Retinal pigment epithelial cell (primary cell): ENCODE results near the gene LMNTD1.

ENCODE experiments used
- DNase-seq: peaks from one replicate; pipeline ENCODE4 v3.0.0-alpha.2; 2010; ENCODE audit warnings: low read depth
- H3K4me3 ChIP-seq: 2 replicates; pipeline ENCODE4 v1.5.1; 2011; ENCODE audit warnings: mild to moderate bottlenecking, low read length, control low read depth, moderate library complexity
- TF ChIP-seq, protein P1 (sequence below): conservative IDR thresholded peaks from 2 replicates; pipeline ENCODE4 v1.5.1; 2011; ENCODE audit warnings: low read depth, low read length, control low read depth, inconsistent platforms

Gene LMNTD1

DNA sequence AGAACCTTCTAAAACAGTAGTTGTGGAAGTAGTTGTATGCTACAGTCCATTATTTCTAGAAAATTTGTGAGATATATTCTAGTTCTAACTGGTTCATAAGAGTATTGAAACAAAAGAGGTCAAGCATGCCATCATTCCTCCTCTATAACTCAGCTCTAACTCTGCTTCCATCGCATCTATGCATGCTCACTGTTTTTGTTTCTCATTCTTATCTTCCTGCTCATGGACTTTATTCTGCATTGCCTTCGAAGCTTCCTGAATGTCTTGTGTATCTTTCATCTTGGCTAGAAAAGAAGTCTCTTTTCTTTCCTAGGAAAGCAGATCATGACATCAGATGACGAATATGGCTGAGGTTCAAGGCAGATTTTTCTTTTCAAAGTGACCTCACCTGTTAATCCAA is 402 bp downstream of the LMNTD1 start:
- TF ChIP-seq, protein P1, sequence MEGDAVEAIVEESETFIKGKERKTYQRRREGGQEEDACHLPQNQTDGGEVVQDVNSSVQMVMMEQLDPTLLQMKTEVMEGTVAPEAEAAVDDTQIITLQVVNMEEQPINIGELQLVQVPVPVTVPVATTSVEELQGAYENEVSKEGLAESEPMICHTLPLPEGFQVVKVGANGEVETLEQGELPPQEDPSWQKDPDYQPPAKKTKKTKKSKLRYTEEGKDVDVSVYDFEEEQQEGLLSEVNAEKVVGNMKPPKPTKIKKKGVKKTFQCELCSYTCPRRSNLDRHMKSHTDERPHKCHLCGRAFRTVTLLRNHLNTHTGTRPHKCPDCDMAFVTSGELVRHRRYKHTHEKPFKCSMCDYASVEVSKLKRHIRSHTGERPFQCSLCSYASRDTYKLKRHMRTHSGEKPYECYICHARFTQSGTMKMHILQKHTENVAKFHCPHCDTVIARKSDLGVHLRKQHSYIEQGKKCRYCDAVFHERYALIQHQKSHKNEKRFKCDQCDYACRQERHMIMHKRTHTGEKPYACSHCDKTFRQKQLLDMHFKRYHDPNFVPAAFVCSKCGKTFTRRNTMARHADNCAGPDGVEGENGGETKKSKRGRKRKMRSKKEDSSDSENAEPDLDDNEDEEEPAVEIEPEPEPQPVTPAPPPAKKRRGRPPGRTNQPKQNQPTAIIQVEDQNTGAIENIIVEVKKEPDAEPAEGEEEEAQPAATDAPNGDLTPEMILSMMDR, result no peak
- no peak for DNase-seq
- H3K4me3 ChIP-seq, result no peak overlapping the region

DNA sequence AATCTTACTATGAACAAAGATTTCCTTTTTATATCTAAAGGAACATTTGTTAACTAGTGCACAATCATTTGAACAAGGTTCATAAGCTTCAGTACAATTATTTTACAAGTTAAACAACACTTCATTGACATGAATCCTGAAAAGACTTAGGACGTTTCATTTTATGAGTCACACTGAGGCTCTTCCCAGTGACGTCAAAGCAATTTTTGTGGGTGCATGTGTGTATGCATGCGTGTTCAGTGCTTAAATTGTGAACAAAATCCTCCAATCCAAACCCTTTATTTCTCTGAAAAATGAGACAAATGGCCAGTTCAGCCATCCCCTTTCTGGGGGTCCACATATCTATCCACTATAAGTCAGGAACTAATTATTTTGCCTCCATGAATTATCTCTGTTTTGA is 2.9 kb downstream of the LMNTD1 start:
- TF ChIP-seq, protein P1, result no peak
- no peak overlapping the region for H3K4me3 ChIP-seq
- no peak for DNase-seq

DNA sequence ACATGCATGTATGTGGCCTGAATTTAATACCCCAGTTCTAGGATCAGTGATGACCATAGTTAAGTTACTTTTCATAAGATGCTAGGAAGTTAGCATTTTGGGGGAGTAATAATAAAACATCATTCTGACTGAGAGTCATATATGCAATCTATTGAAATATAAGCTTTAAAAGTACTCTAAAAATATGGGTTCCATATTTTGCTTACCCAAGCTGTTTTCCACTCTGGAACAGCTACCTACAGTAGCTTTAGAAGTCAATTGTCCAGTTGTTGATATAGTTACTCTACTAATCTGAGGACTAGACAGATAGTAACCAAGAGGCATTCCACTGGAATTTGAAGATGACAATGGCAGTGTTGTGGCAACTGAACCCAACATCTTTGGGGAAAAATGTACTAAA is 4.0 kb downstream of the LMNTD1 start:
- DNase-seq, result no peak
- TF ChIP-seq, protein P1, result no peak
- no peak overlapping the region for H3K4me3 ChIP-seq

DNA sequence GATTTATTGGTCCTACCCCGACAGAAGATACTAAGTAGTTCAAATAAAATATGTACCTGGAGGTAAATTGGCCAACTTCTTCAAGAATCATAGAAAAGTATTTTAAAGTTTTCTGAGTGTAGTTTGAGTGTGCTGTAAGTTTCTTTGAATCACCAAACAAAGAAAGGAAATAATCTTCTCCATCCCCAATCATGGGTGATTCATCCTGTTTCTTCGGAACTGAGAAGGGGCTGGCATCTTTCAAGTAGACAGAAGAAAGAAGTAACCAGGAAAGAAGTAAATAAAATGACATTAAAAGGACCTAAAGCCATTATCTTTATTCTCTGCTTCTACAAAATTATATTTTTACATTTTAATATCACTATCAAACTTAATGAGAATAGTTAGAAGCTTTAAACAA is 6.8 kb downstream of the LMNTD1 start:
- TF ChIP-seq, protein P1, result no peak
- no peak for DNase-seq
- H3K4me3 ChIP-seq, result no peak overlapping the region

GRCh38 chr12:25533150-25533549 is 19.9 kb downstream of the LMNTD1 start:
- TF ChIP-seq, protein P1, result no peak
- DNase-seq, result no peak
- H3K4me3 ChIP-seq, result no peak overlapping the region

DNA sequence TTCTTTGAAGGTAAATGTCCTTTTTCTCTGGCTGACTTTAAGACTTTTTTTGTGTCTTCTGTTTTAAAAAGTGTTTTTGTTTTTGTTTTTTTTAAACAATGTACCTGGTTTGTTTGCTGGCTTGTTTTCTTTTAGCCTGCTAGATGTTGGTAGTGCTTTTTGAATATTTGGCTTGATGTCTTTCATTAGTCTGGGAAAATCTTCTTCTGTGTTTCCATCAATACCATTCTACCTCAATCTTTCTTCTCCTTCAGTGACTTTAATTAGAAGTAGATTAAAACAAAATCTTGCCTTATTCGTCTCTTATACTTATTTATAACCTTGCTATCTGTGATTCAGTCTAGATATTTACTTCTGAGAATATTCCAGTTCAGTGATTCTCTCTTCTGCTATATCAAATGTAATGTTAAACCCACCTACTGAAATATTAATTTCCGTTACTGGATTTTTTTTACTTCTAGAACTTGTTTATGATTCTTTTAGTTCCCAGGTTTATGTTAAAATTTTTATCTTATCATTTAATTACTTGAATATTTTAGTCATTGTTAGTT is 21.5 kb downstream of the LMNTD1 start:
- H3K4me3 ChIP-seq, result no peak overlapping the region
- DNase-seq, result no peak
- TF ChIP-seq, protein P1, result no peak

DNA sequence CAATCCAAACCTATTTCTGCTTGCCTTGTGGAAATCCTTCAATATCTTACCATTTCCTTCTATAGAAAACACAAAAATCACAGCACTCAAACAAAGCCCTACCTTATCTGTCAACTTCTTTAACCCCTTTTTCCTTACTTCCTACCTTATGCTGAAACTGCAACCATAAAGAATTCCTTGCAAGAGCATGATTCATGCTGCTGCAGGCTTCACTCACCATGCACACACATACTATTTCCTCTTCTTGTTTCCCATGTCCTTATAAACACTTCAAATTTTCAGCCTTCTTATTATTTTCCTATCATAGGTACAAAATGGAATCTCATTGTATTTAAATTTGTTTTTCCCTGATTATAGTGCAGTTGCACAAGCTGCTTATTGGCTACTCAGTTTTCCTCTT is 23.3 kb downstream of the LMNTD1 start:
- no peak for DNase-seq
- TF ChIP-seq, protein P1, result no peak
- H3K4me3 ChIP-seq, result no peak overlapping the region
